Astrocyte (in vitro differentiated cells and primary cell): Measurements from ENCODE around the gene GOPC.
"Not testable (repeated sequence)": the region's sequence is repeated elsewhere in the genome, so short reads cannot be mapped to it uniquely, and the experiment has no call there.

ENCODE experiments used
- EZH2 ChIP-seq: IDR thresholded peaks from 2 replicates; pipeline ENCODE4 v1.6.1; 2012; ENCODE audit warnings: mild to moderate bottlenecking, low read length, inconsistent platforms; ENCODE audit not compliant: insufficient read depth
- TF ChIP-seq, protein P1 (sequence below): IDR thresholded peaks from 2 replicates; pipeline ENCODE4 v1.5.1; 2011; ENCODE audit warnings: low read depth, mild to moderate bottlenecking, inconsistent platforms, low read length, moderate library complexity; ENCODE audit not compliant: insufficient read depth

GRCh38 chr6:117517995-117518394 lies 84.3 kb downstream of the GOPC start:
- TF ChIP-seq, protein P1, sequence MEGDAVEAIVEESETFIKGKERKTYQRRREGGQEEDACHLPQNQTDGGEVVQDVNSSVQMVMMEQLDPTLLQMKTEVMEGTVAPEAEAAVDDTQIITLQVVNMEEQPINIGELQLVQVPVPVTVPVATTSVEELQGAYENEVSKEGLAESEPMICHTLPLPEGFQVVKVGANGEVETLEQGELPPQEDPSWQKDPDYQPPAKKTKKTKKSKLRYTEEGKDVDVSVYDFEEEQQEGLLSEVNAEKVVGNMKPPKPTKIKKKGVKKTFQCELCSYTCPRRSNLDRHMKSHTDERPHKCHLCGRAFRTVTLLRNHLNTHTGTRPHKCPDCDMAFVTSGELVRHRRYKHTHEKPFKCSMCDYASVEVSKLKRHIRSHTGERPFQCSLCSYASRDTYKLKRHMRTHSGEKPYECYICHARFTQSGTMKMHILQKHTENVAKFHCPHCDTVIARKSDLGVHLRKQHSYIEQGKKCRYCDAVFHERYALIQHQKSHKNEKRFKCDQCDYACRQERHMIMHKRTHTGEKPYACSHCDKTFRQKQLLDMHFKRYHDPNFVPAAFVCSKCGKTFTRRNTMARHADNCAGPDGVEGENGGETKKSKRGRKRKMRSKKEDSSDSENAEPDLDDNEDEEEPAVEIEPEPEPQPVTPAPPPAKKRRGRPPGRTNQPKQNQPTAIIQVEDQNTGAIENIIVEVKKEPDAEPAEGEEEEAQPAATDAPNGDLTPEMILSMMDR: not testable (repeated sequence)
- TF ChIP-seq EZH2: not testable (repeated sequence)
